IPS-20b (cell line): ENCODE data around the gene FBLL1.

Experiments used
- H3K27ac ChIP-seq: one replicate; pipeline ENCODE4 v1.5.1; 2013; ENCODE audit warnings: low read length
- H3K27me3 ChIP-seq: 2 replicates; pipeline ENCODE4 v1.6.1; 2013; ENCODE audit warnings: mild to moderate bottlenecking, low read length, inconsistent platforms; ENCODE audit not compliant: insufficient read depth
- H3K36me3 ChIP-seq: 2 replicates; pipeline ENCODE4 v1.6.1; 2013; ENCODE audit warnings: low read depth, mild to moderate bottlenecking, inconsistent platforms, low read length, moderate library complexity; ENCODE audit not compliant: insufficient read depth
- H3K4me1 ChIP-seq: 2 replicates; pipeline ENCODE4 v1.6.1; 2013; ENCODE audit warnings: mild to moderate bottlenecking, control low read depth, inconsistent platforms, low read length, moderate library complexity; ENCODE audit not compliant: insufficient read depth
- H3K4me3 ChIP-seq: 2 replicates; pipeline ENCODE4 v1.5.1; 2013; ENCODE audit warnings: mild to moderate bottlenecking, low read length, inconsistent platforms
- H3K9ac ChIP-seq: 2 replicates; pipeline ENCODE4 v1.6.1; 2013; ENCODE audit warnings: low read depth, mild to moderate bottlenecking, inconsistent platforms, low read length, moderate library complexity
- H3K9me3 ChIP-seq: 2 replicates; pipeline ENCODE4 v1.6.1; 2013; ENCODE audit warnings: mild to moderate bottlenecking, low read depth, low read length, inconsistent platforms; ENCODE audit not compliant: insufficient read depth

FBLL1 gene

GRCh38 chr5:168528521-168529373 is at the start of gene FBLL1:
Gene FBLL1, plus strand, starts transcription at chr5:168529305. Its CDS starts 200 bp downstream, at chr5:168529505.
- peaks cover 9% of the 10 kb centered on the region; the same call in 1 of the 2 replicates for H3K4me1 ChIP-seq
- H3K27ac ChIP-seq: no peak within 1 kb of the TSS
- no peak within 1 kb of the TSS; the same call in 1 of the 2 replicates for H3K9ac ChIP-seq
- H3K4me3 ChIP-seq: peak within 1 kb of the TSS; percentile 64
- no peaks in the 10 kb centered on the region for H3K9me3 ChIP-seq
- no peaks in the 10 kb centered on the region for H3K36me3 ChIP-seq
- peaks cover 37% of the 10 kb centered on the region for H3K27me3 ChIP-seq

- Histone ChIP-seq H3K27ac (no peak overlapping the region), H3K4me1 (no peaks in the 10 kb centered on the region), H3K4me3 (no peak overlapping the region), H3K27me3 (no peaks in the 10 kb centered on the region; the same call in 1 of the 2 replicates), H3K9me3 (no peaks in the 10 kb centered on the region), H3K36me3 (no peaks in the 10 kb centered on the region), H3K9ac (no peak overlapping the region)
These were observed 48.5 kb upstream of the FBLL1 start for GRCh38 chr5:168480601-168481000.

- H3K4me1 ChIP-seq: no peaks in the 10 kb centered on the region
- no peaks in the 10 kb centered on the region for H3K36me3 ChIP-seq
- no peak overlapping the region for H3K4me3 ChIP-seq
- H3K9me3 ChIP-seq: no peaks in the 10 kb centered on the region
- H3K27ac ChIP-seq: no peak overlapping the region
- no peak overlapping the region for H3K9ac ChIP-seq
- no peaks in the 10 kb centered on the region; the same call in 1 of the 2 replicates for H3K27me3 ChIP-seq
These were observed 47.7 kb upstream of the FBLL1 start for GRCh38 chr5:168481330-168481788.

- Histone ChIP-seq H3K27ac (no peak overlapping the region), H3K9ac (no peak overlapping the region), H3K36me3 (no peaks in the 10 kb centered on the region), H3K4me3 (no peak overlapping the region), H3K4me1 (no peaks in the 10 kb centered on the region), H3K9me3 (no peaks in the 10 kb centered on the region), H3K27me3 (no peaks in the 10 kb centered on the region; the same call in 1 of the 2 replicates)
These were observed 46.7 kb upstream of the FBLL1 start for GRCh38 chr5:168482361-168482760.

- peaks cover 36% of the 10 kb centered on the region for H3K36me3 ChIP-seq
- no peaks in the 10 kb centered on the region for H3K4me1 ChIP-seq
- H3K9ac ChIP-seq: peak within 1 kb of the TSS; percentile 78
- peak within 1 kb of the TSS; percentile 87 for H3K4me3 ChIP-seq
- no peak within 1 kb of the TSS for H3K27ac ChIP-seq
- H3K9me3 ChIP-seq: no peaks in the 10 kb centered on the region
- no peaks in the 10 kb centered on the region; the same call in 1 of the 2 replicates for H3K27me3 ChIP-seq
These were observed 42.8 kb upstream of the FBLL1 start, which contains the start of gene RARS1 for GRCh38 chr5:168486136-168486879. Gene RARS1, plus strand, starts transcription at chr5:168486471. Its CDS starts 28 bp downstream, at chr5:168486499.

- Histone ChIP-seq H3K27ac (no peak overlapping the region), H3K4me1 (no peaks in the 10 kb centered on the region), H3K4me3 (no peak overlapping the region), H3K9me3 (no peaks in the 10 kb centered on the region), H3K9ac (no peak overlapping the region), H3K27me3 (no peaks in the 10 kb centered on the region), H3K36me3 (peaks cover 64% of the 10 kb centered on the region)
These were observed 40.0 kb upstream of the FBLL1 start for GRCh38 chr5:168489059-168489458.

GRCh38 chr5:168494057-168494555 is 35.0 kb upstream of the FBLL1 start:
- Histone ChIP-seq H3K36me3 (peaks cover 98% of the 10 kb centered on the region), H3K9ac (no peak overlapping the region)

GRCh38 chr5:168502563-168503237 is 26.4 kb upstream of the FBLL1 start:
- Histone ChIP-seq H3K27ac (no peak overlapping the region), H3K4me3 (no peak overlapping the region), H3K9ac (no peak overlapping the region), H3K36me3 (peaks cover 91% of the 10 kb centered on the region), H3K4me1 (no peaks in the 10 kb centered on the region), H3K27me3 (no peaks in the 10 kb centered on the region), H3K9me3 (no peaks in the 10 kb centered on the region)

More at GRCh38 chr5:168494057-168494555, 35.0 kb upstream of the FBLL1 start:
- Histone ChIP-seq H3K27me3 (no peaks in the 10 kb centered on the region), H3K4me1 (no peaks in the 10 kb centered on the region), H3K27ac (no peak overlapping the region), H3K9me3 (no peaks in the 10 kb centered on the region), H3K4me3 (no peak overlapping the region)

GRCh38 chr5:168513861-168514428 is 15.2 kb upstream of the FBLL1 start:
- H3K4me1 ChIP-seq: no peaks in the 10 kb centered on the region
- no peak overlapping the region for H3K27ac ChIP-seq
- no peaks in the 10 kb centered on the region for H3K27me3 ChIP-seq
- H3K9ac ChIP-seq: no peak overlapping the region
- H3K4me3 ChIP-seq: no peak overlapping the region
- H3K36me3 ChIP-seq: peaks cover 99% of the 10 kb centered on the region
- peaks cover 7% of the 10 kb centered on the region; the same call in 1 of the 2 replicates for H3K9me3 ChIP-seq

- H3K4me1 ChIP-seq: 0 out of 2 replicates have a peak, but pooled peaks cover under 1% of the 10 kb centered on the region
These were observed 3.2 kb upstream of the FBLL1 start for GRCh38 chr5:168525856-168526255.

More at GRCh38 chr5:168525856-168526255, 3.2 kb upstream of the FBLL1 start:
- Histone ChIP-seq H3K9me3 (no peaks in the 10 kb centered on the region), H3K4me3 (no peak overlapping the region), H3K36me3 (no peaks in the 10 kb centered on the region), H3K27me3 (peaks cover 33% of the 10 kb centered on the region), H3K9ac (no peak overlapping the region), H3K27ac (no peak overlapping the region)
